Adrenal gland (tissue), 5 donors: Measurements from ENCODE around the gene KLF13.

Source experiments
- POLR2A ChIP-seq, 2 donors: fragments of 450-650 bp; IDR thresholded peaks; one replicate each; pipeline ENCODE4 v1.6.1; 2017; ENCODE audit warnings: antibody characterized with exemption in 2 of 2, mild to moderate bottlenecking in 2 of 2, moderate library complexity in 1 of 2
- TF ChIP-seq, protein P1 (sequence below), 6 experiments: fragments of 450-650 bp in 4 of 6; fragments of 200-600 bp in 2 of 6; sonication (generic) in 1 of 6; IDR thresholded peaks; 1 replicate in 5 of 6; 2 replicates in 1 of 6; pipeline versions ENCODE4 v1.5.1 to v1.8.0; 2016 to 2021; ENCODE audit warnings: antibody characterized with exemption in 6 of 6, mild to moderate bottlenecking in 2 of 6, moderate library complexity in 1 of 6
- donor health status: DM: no; HTN: no; CAD: no.

DNA sequence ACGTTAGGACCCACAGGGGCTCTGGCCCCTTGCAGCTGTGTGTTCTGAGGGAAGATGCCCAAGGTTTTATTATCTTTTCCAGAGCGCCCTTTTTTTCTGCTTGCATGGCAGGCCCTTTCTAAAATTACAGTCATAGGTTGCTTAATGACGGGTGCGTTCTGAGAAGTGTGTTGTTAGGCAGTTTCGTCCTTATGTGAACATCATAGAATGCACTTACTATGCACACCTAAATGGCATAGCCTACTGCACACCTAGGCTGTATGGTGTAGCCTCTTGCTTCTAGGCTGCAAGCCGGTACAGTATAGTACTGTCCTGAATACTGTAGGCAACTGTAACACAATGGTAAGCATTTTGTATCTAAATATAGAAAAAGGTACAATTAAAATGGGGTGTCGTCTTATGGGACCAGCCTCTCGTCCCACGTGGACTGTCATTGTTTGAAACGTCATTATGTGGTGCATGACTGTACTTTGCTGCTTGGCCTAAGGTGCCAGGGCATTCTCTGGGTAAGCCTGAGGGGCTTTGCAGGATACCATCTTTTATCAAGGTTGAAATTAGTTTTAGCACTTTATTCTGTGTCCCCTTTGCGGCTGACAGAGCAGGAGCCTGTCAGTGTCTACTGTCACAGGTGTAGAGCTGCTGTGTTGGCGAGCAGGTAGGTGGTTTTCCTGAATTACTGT, 10.9 kb downstream of the KLF13 start:
- TF ChIP-seq, protein P1, sequence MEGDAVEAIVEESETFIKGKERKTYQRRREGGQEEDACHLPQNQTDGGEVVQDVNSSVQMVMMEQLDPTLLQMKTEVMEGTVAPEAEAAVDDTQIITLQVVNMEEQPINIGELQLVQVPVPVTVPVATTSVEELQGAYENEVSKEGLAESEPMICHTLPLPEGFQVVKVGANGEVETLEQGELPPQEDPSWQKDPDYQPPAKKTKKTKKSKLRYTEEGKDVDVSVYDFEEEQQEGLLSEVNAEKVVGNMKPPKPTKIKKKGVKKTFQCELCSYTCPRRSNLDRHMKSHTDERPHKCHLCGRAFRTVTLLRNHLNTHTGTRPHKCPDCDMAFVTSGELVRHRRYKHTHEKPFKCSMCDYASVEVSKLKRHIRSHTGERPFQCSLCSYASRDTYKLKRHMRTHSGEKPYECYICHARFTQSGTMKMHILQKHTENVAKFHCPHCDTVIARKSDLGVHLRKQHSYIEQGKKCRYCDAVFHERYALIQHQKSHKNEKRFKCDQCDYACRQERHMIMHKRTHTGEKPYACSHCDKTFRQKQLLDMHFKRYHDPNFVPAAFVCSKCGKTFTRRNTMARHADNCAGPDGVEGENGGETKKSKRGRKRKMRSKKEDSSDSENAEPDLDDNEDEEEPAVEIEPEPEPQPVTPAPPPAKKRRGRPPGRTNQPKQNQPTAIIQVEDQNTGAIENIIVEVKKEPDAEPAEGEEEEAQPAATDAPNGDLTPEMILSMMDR (IDR thresholded peaks at IDR 0.05): no peak
- TF ChIP-seq POLR2A (IDR thresholded peaks at IDR 0.05): no peak
